DND-41 (cell line): Measurements from ENCODE around the gene ZSCAN5A.

Source experiments
- ATAC-seq: fragments of 200-7000 bp; cut with Tn5 transposase; 3 replicates; pipeline ENCODE4 v1.9.1; 2021; ENCODE audit warnings: low read depth; ENCODE audit not compliant: insufficient read depth
- DNase-seq: peaks from one replicate; pipeline ENCODE4 v3.0.0-alpha.2; 2020
- H2AFZ ChIP-seq: 2 replicates; pipeline ENCODE4 v1.6.0; 2012; ENCODE audit warnings: low read depth, low read length
- H3K27ac ChIP-seq: 2 replicates; pipeline ENCODE4 v1.5.1; 2012; ENCODE audit warnings: low read length, inconsistent platforms
- H3K27me3 ChIP-seq: fragments of 200-600 bp; sonication (generic); 2 replicates; pipeline ENCODE4 v1.6.0; 2012; ENCODE audit warnings: low read length, mild to moderate bottlenecking, inconsistent platforms; ENCODE audit not compliant: insufficient read depth, poor library complexity
- H3K36me3 ChIP-seq: 2 replicates; pipeline ENCODE4 v1.5.1; 2012; ENCODE audit warnings: low read length, inconsistent platforms; ENCODE audit not compliant: insufficient read depth
- H3K4me1 ChIP-seq: 2 replicates; pipeline ENCODE4 v1.5.1; 2012; ENCODE audit warnings: mild to moderate bottlenecking, low read length; ENCODE audit not compliant: insufficient read depth
- H3K4me2 ChIP-seq: 2 replicates; pipeline ENCODE4 v1.6.0; 2012; ENCODE audit warnings: mild to moderate bottlenecking, moderate library complexity, low read length, inconsistent platforms; ENCODE audit not compliant: insufficient read depth
- H3K4me3 ChIP-seq, 2 experiments: fragments of 200-600 bp in 1 of 2; shearing (Covaris generic) in 1 of 2; 2 replicates each; pipeline ENCODE4 v1.5.1; 2012 to 2016; ENCODE audit warnings: inconsistent platforms in 2 of 2, low read length in 2 of 2, mild to moderate bottlenecking in 2 of 2, low read depth in 1 of 2, moderate library complexity in 1 of 2
- H3K79me2 ChIP-seq: 2 replicates; pipeline ENCODE4 v1.6.0; 2012; ENCODE audit warnings: low read length, inconsistent platforms; ENCODE audit not compliant: insufficient read depth
- H3K9ac ChIP-seq: 2 replicates; pipeline ENCODE4 v1.6.0; 2012; ENCODE audit warnings: low read depth, mild to moderate bottlenecking, inconsistent platforms, low read length, moderate library complexity
- H3K9me3 ChIP-seq: 2 replicates; pipeline ENCODE4 v1.5.1; 2012; ENCODE audit warnings: low read length, moderate library complexity, mild to moderate bottlenecking, inconsistent platforms; ENCODE audit not compliant: insufficient read depth, severe bottlenecking
- H4K20me1 ChIP-seq: 2 replicates; pipeline ENCODE4 v1.6.0; 2012; ENCODE audit warnings: low read length; ENCODE audit not compliant: insufficient read depth
- EZH2 ChIP-seq: IDR thresholded peaks from 3 replicates; pipeline ENCODE4 v1.6.1; 2012; ENCODE audit warnings: borderline replicate concordance, low read depth, mild to moderate bottlenecking, moderate library complexity, low read length, inconsistent platforms; ENCODE audit not compliant: severe bottlenecking
- TF ChIP-seq, protein P1 (sequence below): IDR thresholded peaks from 2 replicates; pipeline ENCODE4 v1.5.1; 2012; ENCODE audit warnings: borderline replicate concordance, low read length, moderate library complexity, mild to moderate bottlenecking; ENCODE audit not compliant: poor library complexity, severe bottlenecking; ENCODE audit errors: extremely low read depth

Gene ZSCAN5A

GRCh38 chr19:56301155-56301554, 13.5 kb downstream of the ZSCAN5A start:
- Histone ChIP-seq H3K79me2 (no peaks in the 10 kb centered on the region), H3K9me3 (no peaks in the 10 kb centered on the region), H3K27me3 (no peaks in the 10 kb centered on the region), H3K4me2 (no peak overlapping the region), H3K27ac (no peak overlapping the region), H4K20me1 (no peaks in the 10 kb centered on the region), H3K36me3 (peaks cover 6% of the 10 kb centered on the region; the same call in 1 of the 2 replicates), H3K9ac (no peak overlapping the region), H2AFZ (no peak overlapping the region), H3K4me3 (no peak overlapping the region), H3K4me1 (no peaks in the 10 kb centered on the region)
- ATAC-seq: no peak
- DNase-seq: no peak
- TF ChIP-seq, protein P1, sequence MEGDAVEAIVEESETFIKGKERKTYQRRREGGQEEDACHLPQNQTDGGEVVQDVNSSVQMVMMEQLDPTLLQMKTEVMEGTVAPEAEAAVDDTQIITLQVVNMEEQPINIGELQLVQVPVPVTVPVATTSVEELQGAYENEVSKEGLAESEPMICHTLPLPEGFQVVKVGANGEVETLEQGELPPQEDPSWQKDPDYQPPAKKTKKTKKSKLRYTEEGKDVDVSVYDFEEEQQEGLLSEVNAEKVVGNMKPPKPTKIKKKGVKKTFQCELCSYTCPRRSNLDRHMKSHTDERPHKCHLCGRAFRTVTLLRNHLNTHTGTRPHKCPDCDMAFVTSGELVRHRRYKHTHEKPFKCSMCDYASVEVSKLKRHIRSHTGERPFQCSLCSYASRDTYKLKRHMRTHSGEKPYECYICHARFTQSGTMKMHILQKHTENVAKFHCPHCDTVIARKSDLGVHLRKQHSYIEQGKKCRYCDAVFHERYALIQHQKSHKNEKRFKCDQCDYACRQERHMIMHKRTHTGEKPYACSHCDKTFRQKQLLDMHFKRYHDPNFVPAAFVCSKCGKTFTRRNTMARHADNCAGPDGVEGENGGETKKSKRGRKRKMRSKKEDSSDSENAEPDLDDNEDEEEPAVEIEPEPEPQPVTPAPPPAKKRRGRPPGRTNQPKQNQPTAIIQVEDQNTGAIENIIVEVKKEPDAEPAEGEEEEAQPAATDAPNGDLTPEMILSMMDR: no peak
- TF ChIP-seq EZH2: no peak

DNA sequence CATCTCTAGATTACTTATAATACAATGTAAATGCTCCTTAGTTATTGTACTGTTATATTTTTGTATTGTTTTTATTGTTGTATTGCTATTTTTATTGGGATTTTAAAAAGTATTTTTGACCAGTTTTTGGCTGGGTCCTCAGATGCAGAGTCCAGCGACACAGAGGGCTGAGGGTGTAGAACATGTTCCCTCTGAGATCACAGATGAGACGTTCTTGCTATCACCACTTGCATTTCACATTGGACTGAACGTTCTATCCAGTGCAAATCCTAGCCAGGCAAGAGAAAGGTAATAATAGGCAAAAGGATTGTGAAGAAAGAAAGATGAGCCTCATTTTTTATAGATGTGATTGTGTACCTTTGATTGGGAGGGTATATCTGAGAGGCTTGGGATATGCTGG, 15.0 kb downstream of the ZSCAN5A start:
- Histone ChIP-seq H3K4me2 (no peak overlapping the region), H2AFZ (no peak overlapping the region), H3K4me3 (no peak overlapping the region), H3K9me3 (no peaks in the 10 kb centered on the region), H3K27ac (no peak overlapping the region), H3K27me3 (no peaks in the 10 kb centered on the region), H3K9ac (no peak overlapping the region), H3K79me2 (no peaks in the 10 kb centered on the region), H3K4me1 (no peaks in the 10 kb centered on the region), H4K20me1 (no peaks in the 10 kb centered on the region), H3K36me3 (peaks cover 6% of the 10 kb centered on the region; the same call in 1 of the 2 replicates)
- ATAC-seq: no peak
- TF ChIP-seq EZH2: no peak
- TF ChIP-seq, protein P1: no peak
- no peak for DNase-seq

DNA sequence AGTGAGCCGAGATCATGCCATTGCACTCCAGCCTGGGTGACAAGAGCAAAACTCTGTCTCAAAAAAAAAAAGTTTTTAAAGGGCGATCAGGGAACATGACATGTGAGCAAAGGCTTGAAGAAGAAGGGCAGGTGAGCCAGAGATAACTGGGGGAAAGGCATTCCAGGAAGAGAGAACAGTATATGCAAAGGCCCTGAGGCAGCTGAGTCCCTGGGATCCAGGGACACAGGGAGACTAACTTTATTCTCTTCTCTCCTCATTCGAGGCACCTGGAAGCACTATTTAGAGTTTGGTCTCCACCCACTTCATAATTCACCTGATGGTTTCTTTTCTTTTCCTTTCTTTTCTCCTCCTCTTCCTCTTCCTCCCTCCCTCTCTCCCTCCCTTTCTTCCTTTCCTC, 17.6 kb downstream of the ZSCAN5A start:
- TF ChIP-seq EZH2: no peak
- TF ChIP-seq, protein P1: no peak

More for the DNA sequence above, 17.6 kb downstream of the ZSCAN5A start:
- DNase-seq (no peak), ATAC-seq (no peak)
- Histone ChIP-seq H3K36me3 (no peaks in the 10 kb centered on the region; the same call in 1 of the 2 replicates), H3K9me3 (no peaks in the 10 kb centered on the region), H3K9ac (no peak overlapping the region), H3K79me2 (no peaks in the 10 kb centered on the region), H3K27ac (no peak overlapping the region), H4K20me1 (no peaks in the 10 kb centered on the region), H3K4me2 (no peak overlapping the region), H3K4me1 (no peaks in the 10 kb centered on the region), H2AFZ (no peak overlapping the region), H3K4me3 (no peak overlapping the region), H3K27me3 (no peaks in the 10 kb centered on the region)
